Ishikawa (cell line): Measurements from ENCODE around the gene SETD1A.

Experiments used
- CEBPB ChIP-seq: IDR thresholded peaks from 2 replicates; pipeline ENCODE4 v1.6.1; 2012
- CREB1 ChIP-seq: IDR thresholded peaks from 2 replicates; pipeline ENCODE4 v1.6.1; 2012; ENCODE audit warnings: low read depth
- EGR1 ChIP-seq: IDR thresholded peaks from 2 replicates; pipeline ENCODE4 v1.6.1; 2012
- EP300 ChIP-seq: IDR thresholded peaks from 2 replicates; pipeline ENCODE4 v1.6.1; 2012; ENCODE audit warnings: borderline replicate concordance
- FOXM1 ChIP-seq: IDR thresholded peaks from 2 replicates; pipeline ENCODE4 v1.6.1; 2012; ENCODE audit warnings: low read depth, borderline replicate concordance
- MAX ChIP-seq: IDR thresholded peaks from 2 replicates; pipeline ENCODE4 v1.6.1; 2012
- NFIC ChIP-seq: IDR thresholded peaks from 2 replicates; pipeline ENCODE4 v1.6.1; 2012
- RAD21 ChIP-seq: IDR thresholded peaks from 2 replicates; pipeline ENCODE4 v1.6.1; 2012; ENCODE audit warnings: low read depth
- REST ChIP-seq: IDR thresholded peaks from 2 replicates; pipeline ENCODE4 v1.6.1; 2012; ENCODE audit warnings: low read depth, mild to moderate bottlenecking
- TAF1 ChIP-seq: IDR thresholded peaks from 2 replicates; pipeline ENCODE4 v1.6.1; 2012; ENCODE audit warnings: low read depth, mild to moderate bottlenecking
- TCF12 ChIP-seq: IDR thresholded peaks from 2 replicates; pipeline ENCODE4 v1.6.1; 2012; ENCODE audit warnings: low read depth
- TEAD4 ChIP-seq: IDR thresholded peaks from 2 replicates; pipeline ENCODE4 v1.6.1; 2012
- USF1 ChIP-seq: IDR thresholded peaks from 2 replicates; pipeline ENCODE4 v1.6.1; 2012
- YY1 ChIP-seq: IDR thresholded peaks from 2 replicates; pipeline ENCODE4 v1.6.1; 2012; ENCODE audit warnings: low read depth
- ZBTB7A ChIP-seq: IDR thresholded peaks from 2 replicates; pipeline ENCODE4 v1.6.1; 2012; ENCODE audit warnings: low read depth

SETD1A gene

GRCh38 chr16:30951750-30952149, 5.8 kb upstream of the SETD1A start:
- no peak for TF ChIP-seq MAX

GRCh38 chr16:30953111-30953510, 4.4 kb upstream of the SETD1A start:
- TF ChIP-seq TCF12 (no peak), EP300 (no peak), NFIC (no peak), EGR1 (no peak), ZBTB7A (no peak), USF1 (no peak), MAX (no peak), YY1 (no peak), TEAD4 (no peak), CEBPB (no peak), TAF1 (no peak), RAD21 (no peak), FOXM1 (no peak), REST (no peak)

- no peak for TF ChIP-seq NFIC
- TF ChIP-seq RAD21 = peak; percentile 73
Observed at GRCh38 chr16:30953511-30954124, 3.9 kb upstream of the SETD1A start.

- TF ChIP-seq ZBTB7A (no peak), TEAD4 (no peak), MAX (no peak), EP300 (no peak), TAF1 (no peak), YY1 (no peak), REST (no peak), CEBPB (no peak), USF1 (no peak), EGR1 (no peak), CREB1 (no peak), FOXM1 (no peak), NFIC (no peak), TCF12 (no peak), RAD21 (no peak)
Observed at GRCh38 chr16:30954993-30955392, 2.6 kb upstream of the SETD1A start.

GRCh38 chr16:30956601-30957455, 726 bp upstream of the SETD1A start:
- TF ChIP-seq CEBPB (no peak), ZBTB7A (peak; percentile 78; the same call in 1 of the 2 replicates), MAX (peak; percentile 19), YY1 (no peak), USF1 (no peak), EP300 (no peak), TEAD4 (peak; percentile 56), EGR1 (no peak), CREB1 (no peak), TCF12 (0 out of 2 replicates have a peak, but pooled peaks have one; percentile 12), FOXM1 (no peak), REST (no peak), RAD21 (no peak), TAF1 (no peak), NFIC (no peak)
